DMS 273 (cell line): ENCODE data around the gene PACRG.
"Not testable (repeated sequence)": the region's sequence is repeated elsewhere in the genome, so short reads cannot be mapped to it uniquely, and the experiment has no call there.

Experiments
- DNase-seq: peaks from one replicate; lab custom pipeline; 2025; ENCODE audit not compliant: unreplicated experiment; lab: John Stamatoyannopoulos, UW

Gene PACRG

DNA sequence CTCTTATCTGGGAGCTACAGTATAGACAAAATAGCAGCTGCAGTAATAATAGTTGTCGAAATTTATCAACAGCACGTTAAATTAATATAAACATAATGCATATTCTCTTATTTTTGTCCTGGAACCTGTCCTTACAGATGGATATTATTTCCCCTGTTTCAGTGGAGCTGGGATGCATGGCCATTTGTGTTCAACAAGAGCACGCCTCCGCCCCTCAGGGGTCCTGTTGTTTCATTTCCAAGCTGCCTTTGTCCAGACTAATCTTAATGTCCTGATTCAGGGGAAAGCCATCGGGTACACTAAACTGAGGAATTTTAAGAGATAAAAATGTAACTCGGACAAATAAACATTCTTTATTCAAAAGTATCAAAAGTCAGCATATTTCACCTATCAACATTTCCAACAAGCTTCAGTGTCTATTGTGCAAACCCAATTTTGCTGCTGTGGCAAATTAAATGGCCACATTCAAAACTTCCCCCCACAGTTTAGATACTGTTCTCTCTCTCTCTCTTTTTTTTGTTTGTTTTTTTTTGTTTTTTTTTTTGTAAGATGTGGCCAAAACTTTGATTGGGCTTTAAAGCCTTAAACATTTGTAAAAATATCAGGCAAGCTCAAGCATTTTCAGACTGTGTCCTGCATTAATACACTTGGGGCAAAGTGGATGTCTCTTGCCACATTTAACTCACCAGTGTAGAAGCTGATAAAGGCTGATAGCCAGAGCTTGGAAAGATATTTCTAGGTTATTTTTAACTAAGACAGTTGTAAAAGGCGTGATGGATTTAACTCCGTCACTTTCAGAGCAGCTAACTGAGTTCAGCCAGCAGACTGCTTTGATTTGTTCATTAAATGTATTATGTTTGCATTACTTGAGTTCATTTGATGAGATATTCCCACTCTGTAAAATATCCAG, 574.2 kb downstream of the PACRG start:
- DNase-seq, result no peak

DNA sequence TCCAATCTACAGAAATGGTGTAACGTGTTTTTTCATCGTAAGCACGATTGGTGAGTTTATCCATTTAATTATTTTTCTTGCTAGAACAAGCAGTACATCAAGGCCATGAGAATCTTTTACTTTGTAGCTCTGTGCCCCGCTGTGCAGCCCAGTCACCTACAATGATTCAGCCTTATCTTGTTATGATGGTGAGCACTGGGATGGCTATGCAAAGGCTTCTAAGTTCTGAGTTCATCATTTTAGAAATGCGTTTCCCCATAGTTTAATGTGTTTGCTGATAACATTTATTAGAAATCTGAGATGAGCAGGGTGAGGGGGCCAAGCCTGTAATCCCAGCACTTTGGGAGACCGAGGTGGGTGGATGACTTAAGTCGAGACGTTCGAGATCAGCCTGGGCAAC, 575.0 kb downstream of the PACRG start:
- DNase-seq, result no peak

DNA sequence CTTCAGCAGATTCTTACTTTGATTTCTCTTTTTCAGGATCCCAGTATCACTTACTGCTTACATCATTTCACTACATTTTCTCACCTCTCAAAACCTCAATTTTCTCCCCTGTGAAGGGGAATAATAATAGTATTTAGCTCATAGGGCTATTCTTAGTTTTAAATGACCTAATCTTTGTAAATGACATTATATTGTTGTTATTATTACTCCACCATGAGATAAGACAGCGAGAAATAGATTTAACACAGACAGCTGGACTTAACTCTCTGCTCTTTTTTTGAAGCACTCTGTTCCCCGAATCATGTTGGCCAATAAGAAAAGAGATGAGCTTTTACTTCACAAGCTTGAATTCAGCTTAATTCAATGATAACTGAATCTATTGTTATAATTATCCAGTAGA, 578.2 kb downstream of the PACRG start:
- DNase-seq, result no peak

DNA sequence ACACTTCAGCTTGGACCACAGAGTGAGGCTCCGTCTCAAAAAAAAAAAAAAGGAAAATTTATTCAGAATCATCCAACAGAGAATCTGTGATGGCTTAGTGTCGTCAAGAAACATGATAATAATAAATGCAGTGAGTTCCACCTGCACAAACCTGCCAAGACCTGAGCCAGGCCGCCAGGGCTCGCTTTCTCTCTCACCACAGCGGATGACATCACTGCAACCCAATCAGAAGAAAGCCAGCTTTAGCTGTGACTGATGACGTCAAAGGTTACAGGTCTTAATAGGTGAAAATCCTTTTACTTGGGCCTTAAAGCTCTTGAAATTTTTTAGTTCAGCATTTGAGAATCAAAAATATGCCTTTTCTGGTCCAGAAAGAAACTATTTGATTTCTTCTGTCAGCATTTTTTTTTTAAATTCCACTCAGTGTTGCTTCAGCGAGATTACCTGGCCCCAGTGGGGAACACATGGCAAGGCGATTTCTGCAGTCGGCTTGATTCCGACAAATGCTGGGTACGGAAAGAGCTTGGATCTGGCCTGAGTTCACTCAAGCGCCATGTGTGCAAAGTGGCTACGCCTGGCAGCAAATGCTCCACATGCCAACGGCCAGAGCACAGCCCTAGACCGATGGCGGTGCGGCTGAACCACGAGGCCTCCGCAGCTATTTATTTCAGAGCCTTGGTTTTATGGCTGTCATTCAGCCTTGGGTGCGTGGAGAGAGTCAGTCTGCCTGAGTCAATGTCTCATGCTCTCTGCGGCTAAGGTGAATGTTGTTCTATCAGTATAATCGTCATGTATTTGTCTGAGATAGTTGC, 581.1 kb downstream of the PACRG start:
- DNase-seq, result no peak

DNA sequence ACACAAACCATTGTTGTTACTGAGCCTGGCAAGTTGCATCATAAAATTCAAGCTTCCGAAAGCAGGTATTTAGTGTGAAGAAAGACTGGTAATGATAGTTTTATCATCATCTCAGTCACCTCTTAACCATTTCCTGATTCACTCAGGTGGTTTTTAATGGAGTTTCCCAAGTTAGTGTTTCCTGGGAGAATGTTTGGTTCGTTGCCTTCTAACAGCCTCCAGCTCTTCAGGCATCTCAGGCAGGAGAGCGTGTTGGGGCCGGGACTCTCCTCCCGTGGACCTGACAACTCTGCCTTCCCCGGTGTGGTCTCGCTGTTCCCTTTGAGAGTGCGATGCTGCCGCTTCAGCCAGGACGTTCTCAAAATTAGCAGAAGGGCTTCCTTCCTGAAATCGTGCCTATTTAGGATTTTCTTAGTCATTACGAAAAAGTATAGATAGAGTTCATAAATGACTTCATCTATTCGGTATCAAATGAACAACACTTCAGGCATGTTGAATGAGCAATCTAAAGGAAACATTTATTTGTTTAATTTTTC, 581.8 kb downstream of the PACRG start:
- no peak for DNase-seq

DNA sequence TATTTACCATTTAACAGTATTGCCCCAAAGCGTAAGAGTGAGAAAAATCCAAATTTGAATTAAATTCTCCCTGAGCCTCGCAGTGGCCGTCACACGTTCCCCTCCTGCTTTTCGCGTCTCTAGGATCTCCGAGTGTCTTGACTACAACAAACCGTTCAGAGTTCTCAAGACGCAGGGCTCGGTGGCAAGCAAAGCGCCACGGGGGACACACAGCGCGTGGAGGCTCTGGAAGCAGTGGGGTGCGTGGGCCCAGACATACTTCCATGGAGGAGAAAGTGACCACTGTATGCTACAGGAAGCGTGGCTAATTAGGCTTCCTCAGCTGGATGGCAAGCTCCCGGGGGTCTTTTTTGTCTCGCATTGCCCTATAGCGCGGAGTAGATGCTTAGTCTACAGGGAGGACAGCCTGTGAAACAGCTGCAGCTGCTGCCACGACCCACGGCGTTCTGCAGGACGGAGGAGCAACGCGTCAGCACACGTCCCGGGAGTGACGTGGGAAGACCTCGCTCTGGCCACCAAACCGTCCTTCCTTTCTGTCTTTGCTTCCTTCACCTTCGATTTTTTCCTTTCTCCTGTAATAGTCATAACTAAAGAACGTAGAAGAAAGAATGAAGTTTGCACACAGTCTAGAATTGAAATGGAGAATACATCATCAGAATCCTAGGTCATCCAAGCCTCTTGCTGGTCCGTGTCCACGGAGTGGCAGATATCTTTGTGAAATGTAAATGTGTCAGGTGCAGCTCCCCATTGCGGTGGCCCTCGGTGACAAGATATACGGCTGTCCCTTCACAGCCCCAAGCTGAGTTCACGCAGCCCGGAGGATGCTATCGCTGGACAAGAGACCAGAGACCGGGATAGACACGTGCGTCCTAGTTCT, 582.6 kb downstream of the PACRG start:
- DNase-seq, result no peak

DNA sequence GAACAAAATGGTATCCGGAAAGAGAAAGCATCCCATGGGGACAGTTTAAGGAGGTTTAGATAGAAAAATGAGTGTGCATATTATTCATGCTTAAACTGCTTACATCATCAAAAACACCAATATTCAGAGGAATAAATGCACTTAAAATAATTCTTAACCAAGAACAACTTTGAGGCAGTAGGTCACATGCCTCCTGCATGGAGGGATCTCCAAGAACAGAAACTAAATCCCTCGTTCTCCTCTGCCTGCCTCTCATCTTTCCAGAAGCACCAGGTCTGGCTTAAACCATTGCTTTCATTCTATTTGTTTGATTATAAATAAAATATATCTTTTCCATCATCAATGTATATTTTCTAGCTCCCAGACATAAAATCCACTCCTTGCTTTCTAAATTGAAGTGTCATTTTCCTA, 583.2 kb downstream of the PACRG start:
- DNase-seq, result no peak

DNA sequence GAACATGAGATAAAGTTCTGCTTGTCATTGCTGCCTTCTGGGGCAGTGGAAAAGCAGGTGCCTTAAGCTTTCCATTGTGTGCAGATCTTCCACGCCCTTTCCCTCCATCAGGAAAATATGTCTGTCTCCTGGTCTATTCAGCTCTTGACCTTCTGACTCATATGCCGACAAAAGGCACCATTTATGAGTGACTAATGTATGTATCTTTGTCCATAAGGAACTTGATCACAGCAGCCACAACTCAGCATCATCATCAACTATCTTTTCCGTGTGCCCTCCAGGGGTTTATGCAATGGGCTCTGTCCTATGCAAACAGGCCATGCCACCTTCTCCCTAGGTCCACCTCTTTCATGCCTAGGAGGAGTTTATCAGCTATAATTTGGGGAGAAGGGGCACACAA, 584.1 kb downstream of the PACRG start:
- DNase-seq, result no peak

DNA sequence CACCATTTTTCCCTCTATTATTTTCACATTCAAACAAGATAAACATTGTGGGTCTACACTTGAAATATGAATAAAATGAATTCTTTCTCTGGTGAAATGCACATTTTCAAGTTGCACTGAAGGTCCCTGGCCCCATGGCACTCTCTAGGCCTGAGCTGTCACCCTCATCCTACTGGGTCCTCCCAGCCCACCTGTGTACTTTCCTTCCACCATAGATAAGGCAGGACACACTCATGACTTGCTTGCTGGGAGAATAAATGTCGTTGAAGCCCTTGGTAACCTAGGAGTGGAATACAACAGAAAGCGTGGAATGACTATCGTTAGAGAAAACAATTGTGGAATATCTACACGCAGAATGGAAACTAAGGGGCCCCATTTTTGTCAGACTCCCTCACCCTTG, 585.8 kb downstream of the PACRG start:
- no peak for DNase-seq

DNA sequence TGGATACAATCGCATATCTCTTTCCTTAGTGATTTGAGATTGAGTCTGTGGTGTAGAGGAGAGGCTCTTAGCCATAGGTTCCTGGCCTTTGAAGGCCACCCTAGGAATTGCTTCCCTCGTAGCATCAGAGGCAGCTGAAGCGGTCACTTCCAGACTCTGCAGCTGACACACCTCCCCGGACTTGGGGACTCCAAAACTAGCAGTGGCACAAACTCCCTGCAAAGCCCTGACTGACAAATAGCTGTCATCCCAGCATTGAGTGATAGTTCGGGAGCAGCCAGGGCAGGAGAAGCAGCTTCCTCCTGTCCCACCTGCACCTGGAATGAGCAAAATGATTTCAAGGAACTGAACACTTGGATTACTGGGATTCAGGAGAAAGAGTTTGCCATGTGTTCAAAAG, 586.2 kb downstream of the PACRG start:
- no peak for DNase-seq

DNA sequence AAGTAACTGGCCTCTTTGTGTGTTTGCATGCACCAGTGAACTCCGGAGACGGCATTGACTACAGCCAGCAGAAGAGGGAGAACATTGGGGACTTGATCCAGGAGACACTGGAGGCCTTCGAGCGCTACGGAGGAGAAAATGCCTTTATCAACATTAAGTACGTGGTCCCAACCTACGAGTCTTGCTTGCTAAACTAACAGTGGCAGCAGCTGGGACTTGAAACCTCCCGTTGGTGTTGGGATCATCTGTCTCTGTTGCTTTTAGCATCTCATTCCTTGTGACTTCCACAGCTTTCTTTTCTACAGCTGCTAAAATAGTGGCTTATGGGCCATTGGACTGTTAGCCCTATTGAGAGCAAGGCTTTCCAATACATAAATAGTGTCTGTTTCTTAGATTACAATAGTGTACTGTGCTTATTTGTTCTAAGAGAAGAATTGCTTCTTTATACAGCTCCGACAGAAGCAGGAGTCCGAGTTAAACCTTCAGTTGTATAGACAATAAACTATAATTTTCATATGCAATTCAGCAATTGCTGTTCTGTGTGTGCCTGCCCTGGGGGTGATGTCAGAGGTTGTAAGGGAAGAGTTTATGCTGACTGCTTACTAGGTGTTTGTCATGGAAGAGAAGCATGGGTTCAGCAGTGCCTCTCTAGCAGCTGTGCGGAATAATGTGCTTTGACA, 587.2 kb downstream of the PACRG start:
- no peak for DNase-seq

DNA sequence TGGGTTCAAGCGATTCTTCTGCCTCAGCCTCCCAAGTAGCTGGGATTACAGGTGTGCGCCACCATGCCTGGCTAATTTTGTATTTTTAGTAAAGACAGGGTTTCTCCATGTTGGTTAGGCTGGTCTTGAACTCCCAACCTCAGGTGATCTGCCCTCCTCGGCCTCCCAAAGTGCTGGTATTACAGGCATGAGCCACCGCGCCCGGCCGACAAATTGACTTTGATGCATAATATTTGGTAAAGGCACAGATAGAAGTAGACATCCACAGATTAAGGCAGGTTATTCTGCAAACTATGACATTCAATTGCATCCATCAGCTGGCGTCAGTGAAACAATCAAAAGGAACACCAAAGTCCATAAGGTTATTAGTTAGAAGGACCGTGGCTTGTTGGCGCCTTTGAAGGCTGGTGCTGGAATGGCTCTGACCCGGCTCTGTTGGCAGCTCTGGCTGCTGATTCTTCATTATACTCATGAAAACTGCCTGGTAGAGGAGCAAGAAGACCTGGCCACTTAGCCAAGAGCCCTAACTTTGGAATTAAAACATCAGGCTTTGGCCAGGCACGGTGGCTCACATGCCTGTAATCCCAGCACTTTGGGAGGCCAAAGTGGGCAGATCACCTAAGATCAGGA, 589.2 kb downstream of the PACRG start:
- DNase-seq, result not testable (repeated sequence)

DNA sequence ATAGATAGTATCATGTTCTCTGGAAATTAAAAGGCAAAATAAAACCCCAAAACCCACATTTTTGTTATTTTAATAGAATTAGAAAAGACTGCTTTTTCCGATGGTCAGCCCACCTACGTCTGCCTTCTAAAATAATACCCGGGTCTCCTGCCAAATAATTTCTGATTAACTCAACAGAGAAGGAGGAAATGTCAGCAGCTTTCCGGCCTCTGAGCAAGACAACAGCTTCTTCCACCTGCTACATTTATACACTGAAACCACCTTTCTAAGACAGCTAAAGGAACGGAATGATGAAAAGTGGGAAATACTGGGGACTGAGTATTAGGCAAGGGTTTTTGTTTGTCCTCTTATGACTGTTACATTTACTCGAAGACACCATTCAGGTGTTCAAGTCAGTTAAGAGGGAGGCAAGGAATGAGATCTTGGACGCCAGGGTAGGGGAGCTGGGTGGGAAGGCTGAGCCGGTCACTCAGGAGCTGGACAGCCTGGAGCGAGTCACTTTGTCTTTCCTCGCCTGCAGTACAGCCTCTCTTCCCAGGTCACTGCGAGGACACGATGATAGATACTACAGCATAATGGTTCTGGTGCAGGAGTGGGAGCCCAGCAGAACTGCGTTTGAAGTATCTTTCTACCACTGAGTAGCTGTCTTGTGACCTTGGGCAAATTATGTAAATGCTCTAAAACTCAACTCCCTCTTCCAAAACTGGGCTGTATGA, 590.5 kb downstream of the PACRG start:
- no peak for DNase-seq

DNA sequence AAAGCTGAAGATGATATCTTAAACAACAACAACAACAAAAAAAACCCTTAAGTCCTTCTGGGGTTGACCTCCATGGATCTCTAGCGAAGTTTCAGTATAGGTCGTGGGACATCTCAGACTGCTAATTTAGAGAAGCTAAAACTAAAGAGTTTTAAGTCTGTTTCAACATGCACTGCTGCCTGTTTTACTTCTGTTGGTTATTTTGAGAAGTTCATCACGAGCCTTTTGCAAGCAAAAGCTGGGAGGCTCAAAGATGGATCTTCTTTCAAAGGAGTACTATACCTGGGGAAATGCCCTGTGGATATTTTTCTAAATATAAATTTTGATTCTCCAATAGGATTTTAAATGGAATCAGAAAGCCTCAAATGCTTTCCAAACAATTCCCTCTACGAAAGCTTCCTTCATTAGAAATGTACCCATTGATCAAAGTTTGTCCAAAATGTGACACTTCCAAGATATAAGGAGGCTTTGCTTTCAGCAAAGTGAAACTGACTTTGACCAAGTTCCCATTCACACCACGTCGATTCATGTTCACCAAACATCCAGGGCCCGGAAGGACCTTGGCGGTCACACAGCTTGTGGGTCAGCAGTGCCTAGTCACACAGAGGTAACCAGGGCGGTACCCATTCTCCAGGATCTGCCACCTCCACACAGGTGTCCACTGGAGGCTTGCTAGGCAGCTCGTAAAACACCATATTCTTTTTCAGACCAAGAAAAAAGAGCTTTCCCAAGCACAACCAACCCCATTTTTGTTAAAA, 592.0 kb downstream of the PACRG start:
- no peak for DNase-seq

DNA sequence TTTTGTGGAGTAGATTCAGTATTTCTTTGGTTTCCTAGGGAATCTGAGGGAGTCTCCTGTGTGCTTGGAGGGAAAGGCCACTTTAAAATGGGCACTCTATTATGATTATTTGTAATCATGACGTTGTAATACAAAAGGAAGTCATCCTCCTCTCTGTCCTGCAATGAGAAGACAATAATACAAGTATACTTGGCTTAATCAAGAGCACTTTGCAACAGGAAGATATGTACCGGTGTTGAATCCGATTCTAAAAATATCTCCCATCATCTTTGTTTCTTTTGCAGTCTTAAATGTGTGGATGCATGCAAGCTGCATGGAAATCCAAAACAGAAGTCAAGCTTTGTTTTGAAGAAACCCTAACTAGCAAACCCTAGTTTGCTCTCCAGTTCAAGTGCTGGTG, 592.6 kb downstream of the PACRG start:
- DNase-seq, result no peak

DNA sequence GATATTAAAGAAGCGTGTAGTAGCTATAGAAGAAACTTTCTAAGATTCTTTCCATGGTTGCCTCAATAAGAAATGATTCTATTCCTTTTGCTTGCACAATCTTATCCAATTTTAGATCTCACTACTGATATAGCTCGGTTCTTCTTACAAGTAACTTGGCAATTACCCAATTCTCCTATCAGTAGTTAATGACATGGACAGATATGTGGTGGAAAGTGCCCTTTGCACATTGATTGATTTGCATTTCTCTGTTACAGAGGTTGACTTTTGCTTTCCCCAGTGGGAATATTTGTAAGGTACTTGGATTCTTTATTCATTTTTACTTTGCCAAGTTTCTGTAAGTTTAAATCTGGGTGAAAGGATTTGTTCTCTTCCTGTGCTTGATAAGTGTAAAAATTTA, 593.0 kb downstream of the PACRG start:
- no peak for DNase-seq

DNA sequence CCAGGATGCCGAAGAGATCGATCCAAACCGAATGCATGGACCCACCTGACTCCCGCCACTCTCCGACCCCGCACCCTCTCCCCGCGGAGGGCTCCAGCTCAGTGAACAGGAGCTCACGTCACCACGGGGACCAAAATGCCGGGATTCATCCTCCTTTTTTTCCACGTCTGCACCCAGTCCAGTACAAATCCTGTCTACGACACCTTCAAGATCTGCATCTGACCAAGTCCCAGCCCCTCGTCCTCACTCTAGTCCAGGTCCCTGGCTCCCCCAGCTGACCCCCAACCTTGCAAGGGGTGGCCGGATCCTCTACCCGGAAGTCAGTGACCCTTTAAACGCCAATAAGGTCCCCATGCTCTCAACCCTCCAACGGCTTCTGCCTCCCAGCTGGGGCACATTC, 593.9 kb downstream of the PACRG start:
- no peak for DNase-seq

DNA sequence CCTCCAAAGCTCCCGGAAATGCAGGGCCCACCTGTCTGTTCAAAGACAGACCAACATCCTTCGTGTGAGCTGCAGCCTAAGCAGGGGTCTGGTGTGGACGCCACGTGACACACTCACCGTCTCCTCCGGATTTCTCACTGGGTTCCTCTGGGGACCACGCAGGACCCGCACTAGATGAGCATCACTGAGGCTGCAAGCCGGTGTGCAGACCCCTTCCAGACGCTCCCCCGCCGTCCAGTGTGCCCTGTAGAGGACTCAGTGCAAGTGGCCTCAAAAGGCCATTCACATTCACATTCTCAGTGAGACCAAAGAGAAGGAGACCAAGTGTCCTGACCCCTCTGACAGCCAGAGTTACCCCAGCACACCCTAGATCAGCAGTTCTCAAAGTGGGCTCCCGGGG, 595.5 kb downstream of the PACRG start:
- no peak for DNase-seq

DNA sequence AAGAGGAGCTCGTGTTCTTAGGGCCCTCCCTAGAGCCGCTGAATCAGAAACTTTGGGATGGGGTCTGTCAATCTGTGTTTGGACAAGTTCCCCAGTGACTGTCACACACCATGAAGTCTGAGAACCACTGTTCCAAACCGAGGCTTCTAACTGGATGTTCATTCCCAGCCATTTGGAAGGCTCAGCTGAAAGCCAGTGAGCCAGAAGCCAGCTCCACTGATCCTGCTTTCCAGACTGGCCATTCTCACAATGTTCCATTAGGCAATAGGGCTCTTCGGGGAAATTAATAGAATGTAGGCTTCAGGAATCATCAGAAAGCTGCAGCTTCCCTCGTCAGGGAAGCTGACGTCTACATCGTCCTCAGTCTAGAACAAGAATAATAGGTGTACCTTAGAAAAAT, 595.9 kb downstream of the PACRG start:
- DNase-seq, result no peak
